HepG2 (cell line): ENCODE measurements around the gene ITIH3. TPM values are rescaled to one million over a fixed set of nuclear protein-coding genes. Genes with fewer than 3 reads are reported as not detected.

Source experiments
- ATF7 ChIP-seq, 2 experiments: fragments of 450-650 bp in 1 of 2; sonication (generic) in 1 of 2; formaldehyde crosslinking in 1 of 2; IDR thresholded peaks; 2 replicates each; pipeline versions ENCODE4 v1.4.0 to v1.6.1; 2016 to 2020; ENCODE audit warnings: antibody characterized with exemption in 1 of 2, mild to moderate bottlenecking in 1 of 2, missing genetic modification reagents in 1 of 2
- IRX3 ChIP-seq: sonication (generic); formaldehyde crosslinking; IDR thresholded peaks from 2 replicates; pipeline ENCODE4 v1.8.1; 2023; ENCODE audit warnings: mild to moderate bottlenecking, low read depth, missing genetic modification reagents, borderline replicate concordance
- LCORL ChIP-seq, 2 experiments: fragments of 450-650 bp in 1 of 2; sonication (generic) in 1 of 2; formaldehyde crosslinking in 1 of 2; IDR thresholded peaks; 2 replicates each; pipeline versions ENCODE4 v1.5.0 to v1.6.1; 2017 to 2020; ENCODE audit warnings: antibody characterized with exemption in 1 of 2, missing genetic modification reagents in 1 of 2
- NFE2 ChIP-seq: sonication (generic); formaldehyde crosslinking; IDR thresholded peaks from 2 replicates; pipeline ENCODE4 v1.4.0; 2020; ENCODE audit warnings: missing genetic modification reagents
- PRPF4 ChIP-seq: fragments of 200-400 bp; formaldehyde crosslinking; IDR thresholded peaks from 2 replicates; pipeline ENCODE4 v1.6.1; 2016; ENCODE audit warnings: low read length, low read depth; ENCODE audit not compliant: poor library complexity, severe bottlenecking
- SALL2 ChIP-seq: sonication (generic); formaldehyde crosslinking; IDR thresholded peaks from 2 replicates; pipeline ENCODE4 v1.8.1; 2023; ENCODE audit warnings: mild to moderate bottlenecking, missing genetic modification reagents, inconsistent platforms
- STAG1 ChIP-seq: sonication (generic); formaldehyde crosslinking; IDR thresholded peaks from 2 replicates; pipeline ENCODE4 v1.4.0; 2020; ENCODE audit warnings: missing genetic modification reagents
- TAF1 ChIP-seq: sonication (generic); formaldehyde crosslinking; IDR thresholded peaks from 2 replicates; pipeline ENCODE4 v1.4.0; 2020; ENCODE audit warnings: missing genetic modification reagents
- ZFP1 ChIP-seq: IDR thresholded peaks from 2 replicates; pipeline ENCODE4 v1.6.1; 2016
- ZNF101 ChIP-seq: sonication (generic); formaldehyde crosslinking; IDR thresholded peaks from 2 replicates; pipeline ENCODE4 v1.4.0; 2020; ENCODE audit warnings: mild to moderate bottlenecking, low read depth, missing genetic modification reagents, borderline replicate concordance
- ZNF432 ChIP-seq: sonication (generic); formaldehyde crosslinking; IDR thresholded peaks from 2 replicates; pipeline ENCODE4 v1.5.0; 2020; ENCODE audit warnings: missing genetic modification reagents, mild to moderate bottlenecking, borderline replicate concordance
- polyA plus RNA-seq, 8 experiments: library from polyadenylated mRNA; depleted of rRNA in 3 of 8; stranded (reverse) in 7 of 8; unstranded in 1 of 8; fragments of >200 nt; fragmentation: Illumina TruSeq in 4 of 8; extraction: Trizol in 4 of 8; gene quantifications; 2 replicates each; pipeline versions ENCODE4 v1.2.1 to v1.2.3, GENCODE V29; 2011 to 2016; ENCODE audit warnings: low read depth in 4 of 8, missing spikeins in 1 of 8, mixed read lengths in 1 of 8; ENCODE audit not compliant: insufficient read depth in 1 of 8
- total RNA-seq, 5 experiments: library from RNA; depleted of rRNA; stranded (reverse); fragments of >200 nt; fragmentation: Illumina TruSeq; extraction: Trizol; gene quantifications; 2 replicates each; pipeline ENCODE4 v1.2.3, GENCODE V29; 2016; ENCODE audit warnings: low read depth in 1 of 5
- TF ChIP-seq, protein P1 (sequence below): sonication (generic); formaldehyde crosslinking; IDR thresholded peaks from 2 replicates; pipeline ENCODE4 v1.9.0; 2021; ENCODE audit warnings: missing genetic modification reagents, mild to moderate bottlenecking, borderline replicate concordance
- TF ChIP-seq, protein P2 (sequence below): sonication (generic); formaldehyde crosslinking; conservative IDR thresholded peaks from 2 replicates; pipeline ENCODE4 v1.5.0; 2020; ENCODE audit warnings: missing genetic modification reagents
- TF ChIP-seq, protein P3 (sequence below): sonication (generic); formaldehyde crosslinking; IDR thresholded peaks from 2 replicates; pipeline ENCODE4 v1.5.0; 2020; ENCODE audit warnings: mild to moderate bottlenecking, missing genetic modification reagents
- TF ChIP-seq, protein P4 (sequence below): sonication (generic); formaldehyde crosslinking; IDR thresholded peaks from 2 replicates; pipeline ENCODE4 v1.8.1; 2023; ENCODE audit warnings: mild to moderate bottlenecking, missing genetic modification reagents
- TF ChIP-seq, protein P5 (sequence below): IDR thresholded peaks from 2 replicates; pipeline ENCODE4 v1.6.1; 2016; ENCODE audit warnings: low read depth, control low read depth

ITIH3 gene
- total and polyA plus RNA-seq, 2 of the 13 experiments (the other 11 are each of a cell fraction or from before 2014, with no cell fraction given), result 105 to 632 TPM

DNA sequence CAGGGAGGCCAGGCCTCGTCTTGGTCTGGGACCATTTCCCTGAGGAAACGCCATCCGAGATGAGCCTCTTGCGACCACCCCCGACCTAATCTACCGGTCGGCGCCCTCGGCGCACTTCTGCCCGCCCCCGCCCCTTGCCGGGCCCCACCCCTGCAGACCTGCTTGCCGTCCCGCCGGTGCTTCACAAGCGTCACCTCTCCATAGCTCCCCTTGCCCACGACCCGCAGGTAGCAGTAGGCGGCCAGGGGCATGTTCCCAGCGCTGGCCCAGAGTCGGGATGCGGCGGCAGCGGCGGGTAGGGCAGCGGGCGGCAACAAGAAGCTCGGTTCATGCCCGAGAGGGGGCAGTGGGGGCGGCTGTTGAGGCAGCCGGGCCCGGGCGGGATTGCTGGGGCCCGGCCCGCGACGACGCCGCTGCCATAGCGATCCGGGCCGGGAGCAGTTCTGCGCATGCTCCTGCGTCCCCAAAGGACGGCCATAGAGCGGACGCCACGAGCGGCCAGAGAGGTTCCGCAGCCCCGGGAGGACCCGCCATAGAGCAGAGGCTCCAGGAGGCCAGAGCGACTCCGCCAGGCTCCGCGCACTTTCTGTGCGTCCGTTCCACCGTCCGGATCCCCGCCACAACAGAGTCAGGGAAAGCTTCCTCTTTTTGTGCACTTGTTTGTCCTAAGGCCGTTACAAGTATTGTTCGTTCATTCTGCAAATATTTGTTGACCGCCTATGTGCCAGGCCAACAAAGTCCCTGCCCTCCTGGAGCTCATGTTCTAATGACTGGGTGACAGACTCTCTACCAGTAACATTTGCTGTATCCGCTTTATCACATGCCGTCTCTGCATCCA lies 23.9 kb upstream of the ITIH3 start, which contains the start of gene NEK4 (continued):
- TF ChIP-seq, protein P1, sequence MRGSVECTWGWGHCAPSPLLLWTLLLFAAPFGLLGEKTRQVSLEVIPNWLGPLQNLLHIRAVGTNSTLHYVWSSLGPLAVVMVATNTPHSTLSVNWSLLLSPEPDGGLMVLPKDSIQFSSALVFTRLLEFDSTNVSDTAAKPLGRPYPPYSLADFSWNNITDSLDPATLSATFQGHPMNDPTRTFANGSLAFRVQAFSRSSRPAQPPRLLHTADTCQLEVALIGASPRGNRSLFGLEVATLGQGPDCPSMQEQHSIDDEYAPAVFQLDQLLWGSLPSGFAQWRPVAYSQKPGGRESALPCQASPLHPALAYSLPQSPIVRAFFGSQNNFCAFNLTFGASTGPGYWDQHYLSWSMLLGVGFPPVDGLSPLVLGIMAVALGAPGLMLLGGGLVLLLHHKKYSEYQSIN (CRISPR knock-in tag), result no peak
- no peak for TF ChIP-seq NFE2 (CRISPR knock-in tag)
- TF ChIP-seq, protein P2, sequence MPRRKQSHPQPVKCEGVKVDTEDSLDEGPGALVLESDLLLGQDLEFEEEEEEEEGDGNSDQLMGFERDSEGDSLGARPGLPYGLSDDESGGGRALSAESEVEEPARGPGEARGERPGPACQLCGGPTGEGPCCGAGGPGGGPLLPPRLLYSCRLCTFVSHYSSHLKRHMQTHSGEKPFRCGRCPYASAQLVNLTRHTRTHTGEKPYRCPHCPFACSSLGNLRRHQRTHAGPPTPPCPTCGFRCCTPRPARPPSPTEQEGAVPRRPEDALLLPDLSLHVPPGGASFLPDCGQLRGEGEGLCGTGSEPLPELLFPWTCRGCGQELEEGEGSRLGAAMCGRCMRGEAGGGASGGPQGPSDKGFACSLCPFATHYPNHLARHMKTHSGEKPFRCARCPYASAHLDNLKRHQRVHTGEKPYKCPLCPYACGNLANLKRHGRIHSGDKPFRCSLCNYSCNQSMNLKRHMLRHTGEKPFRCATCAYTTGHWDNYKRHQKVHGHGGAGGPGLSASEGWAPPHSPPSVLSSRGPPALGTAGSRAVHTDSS (CRISPR knock-in tag), result no peak
- TF ChIP-seq, protein P3, sequence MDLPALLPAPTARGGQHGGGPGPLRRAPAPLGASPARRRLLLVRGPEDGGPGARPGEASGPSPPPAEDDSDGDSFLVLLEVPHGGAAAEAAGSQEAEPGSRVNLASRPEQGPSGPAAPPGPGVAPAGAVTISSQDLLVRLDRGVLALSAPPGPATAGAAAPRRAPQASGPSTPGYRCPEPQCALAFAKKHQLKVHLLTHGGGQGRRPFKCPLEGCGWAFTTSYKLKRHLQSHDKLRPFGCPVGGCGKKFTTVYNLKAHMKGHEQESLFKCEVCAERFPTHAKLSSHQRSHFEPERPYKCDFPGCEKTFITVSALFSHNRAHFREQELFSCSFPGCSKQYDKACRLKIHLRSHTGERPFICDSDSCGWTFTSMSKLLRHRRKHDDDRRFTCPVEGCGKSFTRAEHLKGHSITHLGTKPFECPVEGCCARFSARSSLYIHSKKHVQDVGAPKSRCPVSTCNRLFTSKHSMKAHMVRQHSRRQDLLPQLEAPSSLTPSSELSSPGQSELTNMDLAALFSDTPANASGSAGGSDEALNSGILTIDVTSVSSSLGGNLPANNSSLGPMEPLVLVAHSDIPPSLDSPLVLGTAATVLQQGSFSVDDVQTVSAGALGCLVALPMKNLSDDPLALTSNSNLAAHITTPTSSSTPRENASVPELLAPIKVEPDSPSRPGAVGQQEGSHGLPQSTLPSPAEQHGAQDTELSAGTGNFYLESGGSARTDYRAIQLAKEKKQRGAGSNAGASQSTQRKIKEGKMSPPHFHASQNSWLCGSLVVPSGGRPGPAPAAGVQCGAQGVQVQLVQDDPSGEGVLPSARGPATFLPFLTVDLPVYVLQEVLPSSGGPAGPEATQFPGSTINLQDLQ (CRISPR knock-in tag), result 0 out of 2 replicates have a peak, but pooled peaks have one; percentile 81
- peak; percentile 69; the same call in 1 of the 2 replicates for TF ChIP-seq SALL2
- no peak for TF ChIP-seq ATF7 (IDR thresholded peaks at IDR 0.05)
- TF ChIP-seq ATF7 (CRISPR knock-in tag; IDR thresholded peaks at IDR 0.05), result no peak
- 0 out of 2 replicates have a peak, but pooled peaks have one; percentile 19 for TF ChIP-seq IRX3 (CRISPR knock-in tag)
- no peak for TF ChIP-seq LCORL (IDR thresholded peaks at IDR 0.05)
- 0 out of 2 replicates have a peak, but pooled peaks have one; percentile 6 for TF ChIP-seq LCORL (CRISPR knock-in tag; IDR thresholded peaks at IDR 0.05)
- peak; percentile 86 for TF ChIP-seq TAF1 (CRISPR knock-in tag)
- TF ChIP-seq, protein P4, sequence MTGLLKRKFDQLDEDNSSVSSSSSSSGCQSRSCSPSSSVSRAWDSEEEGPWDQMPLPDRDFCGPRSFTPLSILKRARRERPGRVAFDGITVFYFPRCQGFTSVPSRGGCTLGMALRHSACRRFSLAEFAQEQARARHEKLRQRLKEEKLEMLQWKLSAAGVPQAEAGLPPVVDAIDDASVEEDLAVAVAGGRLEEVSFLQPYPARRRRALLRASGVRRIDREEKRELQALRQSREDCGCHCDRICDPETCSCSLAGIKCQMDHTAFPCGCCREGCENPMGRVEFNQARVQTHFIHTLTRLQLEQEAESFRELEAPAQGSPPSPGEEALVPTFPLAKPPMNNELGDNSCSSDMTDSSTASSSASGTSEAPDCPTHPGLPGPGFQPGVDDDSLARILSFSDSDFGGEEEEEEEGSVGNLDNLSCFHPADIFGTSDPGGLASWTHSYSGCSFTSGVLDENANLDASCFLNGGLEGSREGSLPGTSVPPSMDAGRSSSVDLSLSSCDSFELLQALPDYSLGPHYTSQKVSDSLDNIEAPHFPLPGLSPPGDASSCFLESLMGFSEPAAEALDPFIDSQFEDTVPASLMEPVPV (CRISPR knock-in tag), result peak; percentile 63; the same call in 1 of the 2 replicates
- no peak for TF ChIP-seq ZNF101 (CRISPR knock-in tag)
- TF ChIP-seq, protein P5, sequence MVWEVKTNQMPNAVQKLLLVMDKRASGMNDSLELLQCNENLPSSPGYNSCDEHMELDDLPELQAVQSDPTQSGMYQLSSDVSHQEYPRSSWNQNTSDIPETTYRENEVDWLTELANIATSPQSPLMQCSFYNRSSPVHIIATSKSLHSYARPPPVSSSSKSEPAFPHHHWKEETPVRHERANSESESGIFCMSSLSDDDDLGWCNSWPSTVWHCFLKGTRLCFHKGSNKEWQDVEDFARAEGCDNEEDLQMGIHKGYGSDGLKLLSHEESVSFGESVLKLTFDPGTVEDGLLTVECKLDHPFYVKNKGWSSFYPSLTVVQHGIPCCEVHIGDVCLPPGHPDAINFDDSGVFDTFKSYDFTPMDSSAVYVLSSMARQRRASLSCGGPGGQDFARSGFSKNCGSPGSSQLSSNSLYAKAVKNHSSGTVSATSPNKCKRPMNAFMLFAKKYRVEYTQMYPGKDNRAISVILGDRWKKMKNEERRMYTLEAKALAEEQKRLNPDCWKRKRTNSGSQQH (CRISPR knock-in tag), result peak; percentile 33; the same call in 1 of the 2 replicates
- no peak for TF ChIP-seq PRPF4
- no peak for TF ChIP-seq ZNF432 (CRISPR knock-in tag)
- TF ChIP-seq STAG1 (CRISPR knock-in tag), result 0 out of 2 replicates have a peak, but pooled peaks have one; percentile 20
- no peak; the same call in 1 of the 2 replicates for TF ChIP-seq ZFP1
